Retina (tissue), 1 donor: ENCODE data around the gene HNRNPU.
A peak's percentile ranks its signal among the peaks of the same experiment; 100 is the strongest.

ENCODE experiments used
- DNase-seq: peaks from one replicate; pipeline ENCODE4 v3.0.0-alpha.2; 2016

HNRNPU gene

DNA sequence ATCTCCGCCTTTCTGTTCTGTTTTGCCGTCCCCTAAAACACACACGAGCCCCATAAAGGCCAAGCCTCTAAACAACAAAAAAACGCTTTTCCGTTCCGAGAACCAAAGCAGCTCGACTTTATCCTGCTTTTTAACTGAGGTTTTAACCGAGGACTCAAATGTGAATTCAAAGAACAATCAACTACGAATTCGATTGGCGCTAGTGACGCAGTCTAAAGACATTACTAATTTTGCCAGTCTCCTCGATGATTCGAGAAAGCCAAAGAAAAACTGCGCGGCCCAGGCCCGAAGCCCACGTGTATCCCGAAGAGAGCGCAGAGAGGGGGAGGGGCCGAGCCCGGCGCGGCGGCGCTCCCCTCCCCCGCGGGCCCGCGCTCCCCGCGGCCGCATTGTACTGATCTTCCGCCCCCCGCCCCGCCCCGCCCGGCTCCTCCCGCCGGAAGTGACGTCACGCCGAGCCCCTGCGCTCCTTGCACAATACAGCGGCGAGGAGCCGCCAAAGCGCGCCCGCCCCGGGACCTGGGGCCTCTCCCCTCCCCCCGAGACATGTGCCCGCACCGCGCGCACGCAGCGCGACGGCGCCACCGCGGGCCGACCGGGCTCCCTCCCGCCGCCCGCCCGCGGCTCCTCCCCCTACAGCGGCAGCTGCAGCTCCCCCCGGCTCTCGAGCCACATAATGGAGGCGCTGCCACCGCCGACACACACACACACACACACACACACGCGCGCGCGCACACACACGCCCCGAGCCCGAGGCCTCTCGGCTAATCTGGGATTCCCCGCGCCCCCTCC lies 1.4 kb downstream of the HNRNPU start:
- peak; percentile 90 for DNase-seq

DNA sequence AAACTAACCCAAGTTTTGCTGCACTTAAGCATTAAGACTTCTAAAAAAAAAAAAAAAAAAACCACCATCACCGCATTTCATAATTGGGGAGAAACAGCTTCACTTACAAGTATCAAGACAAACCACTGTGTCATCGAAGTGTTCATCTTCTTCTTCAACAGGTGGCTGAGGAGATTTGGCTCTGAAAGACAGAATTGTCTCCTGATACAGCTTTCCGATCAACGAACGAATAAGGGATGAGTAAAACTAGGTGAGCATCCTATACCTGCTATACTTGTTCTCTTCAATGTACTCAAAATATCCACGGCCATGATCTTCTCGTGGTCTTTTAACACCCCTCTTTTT lies 2.0 kb downstream of the HNRNPU start:
- DNase-seq, result no peak

DNA sequence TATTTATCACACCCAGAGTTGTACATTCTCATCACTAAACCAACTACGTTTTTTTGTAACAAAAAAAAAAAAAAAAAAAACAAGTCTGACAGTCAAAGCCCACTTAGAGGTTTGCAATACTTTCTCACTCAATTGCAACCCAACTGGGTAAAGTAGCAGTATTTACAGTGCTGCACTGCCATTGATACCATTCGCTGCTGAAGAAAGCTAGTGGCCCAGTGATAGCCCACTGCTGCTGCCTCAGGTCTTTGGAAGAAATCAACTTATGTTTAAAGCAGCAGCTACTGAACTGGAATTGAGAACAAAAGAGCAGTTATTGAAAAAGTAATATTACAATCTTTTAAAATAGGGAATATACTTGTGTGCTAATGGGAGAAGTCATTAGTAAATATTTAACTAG lies 2.7 kb downstream of the HNRNPU start:
- no peak for DNase-seq

DNA sequence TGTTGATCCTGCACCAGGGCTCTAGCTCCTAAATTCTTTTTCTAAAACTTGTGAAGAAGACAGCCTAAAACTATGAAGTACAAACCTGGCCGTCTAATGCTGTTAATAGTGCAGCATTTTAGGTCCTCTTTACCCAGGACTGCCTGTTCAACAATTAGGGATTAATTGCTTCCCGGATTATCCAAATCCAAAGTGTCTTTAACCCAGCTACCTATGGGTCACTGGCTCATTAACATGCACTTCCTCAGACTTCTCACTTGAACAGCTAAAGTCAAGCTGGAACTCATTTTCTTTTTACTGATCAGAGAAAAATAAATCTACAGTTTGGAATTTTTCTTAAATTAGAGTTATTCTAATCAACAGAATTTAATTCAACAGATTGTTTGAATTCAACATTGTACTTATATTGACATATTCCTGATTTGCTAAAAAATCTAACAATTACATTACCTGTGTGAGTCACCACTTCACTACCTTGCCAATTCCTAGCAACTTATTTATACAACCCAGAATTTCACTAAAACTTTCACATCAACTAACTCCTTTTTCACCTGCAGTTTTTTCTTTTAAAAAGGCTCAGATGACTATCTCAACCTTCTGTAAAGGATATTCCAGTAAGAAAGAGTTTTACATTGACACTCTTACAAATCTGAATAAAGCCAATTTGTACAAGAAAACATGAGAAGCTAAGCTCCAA lies 3.3 kb downstream of the HNRNPU start:
- no peak for DNase-seq

DNA sequence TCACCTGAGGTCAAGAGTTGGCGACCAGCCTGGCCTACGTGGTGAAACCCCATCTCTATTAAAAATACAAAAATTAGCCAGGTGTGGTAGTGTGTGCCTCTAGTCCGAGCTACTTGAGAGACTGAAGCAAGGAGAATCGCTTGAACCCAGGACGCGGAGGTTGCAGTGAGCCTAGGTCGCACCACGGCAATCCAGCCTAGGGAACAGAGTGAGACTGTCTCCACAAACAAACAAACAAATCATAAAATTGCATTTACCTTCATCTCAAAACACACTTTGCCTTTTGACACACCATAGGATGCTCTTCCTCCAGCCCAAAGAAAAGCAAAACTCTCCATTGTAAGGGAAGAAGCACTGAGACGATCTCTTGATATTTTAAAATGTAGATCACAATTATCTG lies 4.3 kb downstream of the HNRNPU start:
- no peak for DNase-seq

DNA sequence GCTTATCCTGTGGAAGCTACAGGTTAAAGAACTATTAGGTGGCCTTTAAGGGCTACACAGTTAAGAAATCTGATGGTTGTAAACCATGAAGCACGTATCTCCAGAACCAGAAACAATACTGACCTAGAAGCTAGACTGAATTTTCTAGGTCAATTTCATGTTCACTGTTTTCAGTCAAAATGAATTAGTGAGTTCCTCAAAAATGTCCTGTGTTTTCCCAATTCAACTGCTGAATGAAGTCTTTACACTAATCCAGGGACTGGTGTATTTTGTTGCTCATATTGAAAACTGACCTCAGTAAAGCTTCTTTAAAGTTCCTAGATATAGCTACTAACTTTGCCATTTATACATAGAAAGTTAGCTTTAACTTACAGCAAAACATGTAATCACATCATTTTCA lies 6.0 kb downstream of the HNRNPU start:
- no peak for DNase-seq

DNA sequence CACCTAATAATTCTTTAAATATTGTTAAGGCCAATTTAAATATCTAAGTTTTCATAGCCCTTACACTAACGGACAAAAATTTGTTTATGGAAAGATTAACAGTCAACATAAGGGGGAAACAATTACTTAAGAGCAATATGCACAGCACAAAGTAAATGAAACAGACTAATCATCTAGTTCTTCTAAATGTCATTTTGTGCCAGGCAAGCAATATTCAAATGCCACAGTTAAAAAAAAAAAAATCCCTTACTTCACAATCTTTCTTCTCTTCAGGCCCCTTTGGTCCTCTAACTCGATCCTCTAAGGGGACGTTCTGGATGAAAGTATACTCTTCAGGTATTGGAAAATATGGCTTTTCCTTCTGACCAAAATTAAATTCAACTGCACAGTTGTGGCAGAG lies 6.6 kb downstream of the HNRNPU start:
- no peak for DNase-seq

DNA sequence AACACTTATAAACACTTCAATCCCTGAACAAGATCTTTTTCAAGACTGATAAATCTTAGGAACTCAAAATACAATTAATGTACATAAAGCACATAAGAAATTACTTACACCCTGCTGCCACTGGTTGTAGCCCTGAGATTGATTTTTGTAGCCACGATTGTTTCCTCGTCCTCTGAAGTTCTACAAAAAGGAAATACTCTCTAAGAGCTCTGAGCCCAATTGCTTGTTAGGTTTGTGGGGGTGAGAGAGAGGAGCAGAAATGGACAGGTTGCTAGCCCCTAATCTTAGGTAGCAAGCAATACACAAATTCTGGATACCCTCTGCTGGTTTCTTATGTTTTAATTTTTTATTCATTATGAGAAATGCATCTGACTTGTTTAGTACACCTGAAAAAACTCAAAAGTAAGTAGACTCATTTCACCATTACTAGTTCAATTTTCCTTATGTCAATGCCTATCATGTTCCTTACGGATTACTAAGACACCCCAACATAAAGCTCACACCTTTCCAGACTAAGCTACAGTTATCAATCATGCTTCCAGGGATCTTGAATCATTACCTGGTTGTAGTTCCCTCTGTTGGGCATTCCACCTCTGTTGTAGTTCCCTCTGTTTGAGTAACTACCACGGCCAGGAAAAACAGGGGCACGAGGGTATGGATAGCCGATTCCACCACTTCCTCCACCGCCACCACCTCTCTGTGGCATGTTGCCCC lies 9.3 kb downstream of the HNRNPU start:
- no peak for DNase-seq

DNA sequence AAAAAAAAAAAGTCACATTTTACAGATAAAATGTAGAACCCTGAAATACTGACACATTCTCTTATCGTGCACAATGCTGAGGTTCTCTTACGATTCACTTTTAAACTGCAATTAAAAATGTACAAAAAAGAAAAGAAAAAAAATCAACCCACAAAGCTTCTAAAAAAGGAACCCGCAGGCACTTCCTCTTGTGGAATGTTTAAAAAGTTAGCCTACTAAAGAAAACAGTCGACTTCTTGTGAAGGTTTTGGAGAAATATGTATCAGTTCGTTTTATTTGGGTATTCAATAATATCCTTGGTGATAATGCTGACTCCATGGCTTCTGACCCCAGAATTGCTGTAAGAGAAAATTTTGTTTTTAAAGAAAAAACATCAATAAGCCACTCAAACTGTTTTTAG lies 10.2 kb downstream of the HNRNPU start:
- DNase-seq, result no peak

DNA sequence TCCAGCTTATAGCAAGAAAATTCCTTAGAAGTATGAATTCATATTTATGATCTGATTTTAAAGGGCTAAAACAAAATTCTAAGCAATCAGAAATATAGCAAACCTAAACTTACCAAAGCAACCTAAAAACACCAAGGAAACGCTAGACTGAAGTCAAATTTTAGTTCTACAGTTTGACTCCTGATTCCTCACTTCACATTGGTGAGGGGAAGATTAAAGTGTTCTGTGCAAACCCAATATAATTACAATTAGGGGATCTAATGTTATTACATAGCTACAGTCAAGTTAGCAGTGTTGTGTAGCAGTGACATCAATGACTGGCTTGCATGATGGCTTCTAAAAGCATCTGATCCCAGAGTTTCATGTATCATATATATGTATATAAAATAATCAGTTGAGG lies 11.6 kb downstream of the HNRNPU start:
- no peak for DNase-seq

DNA sequence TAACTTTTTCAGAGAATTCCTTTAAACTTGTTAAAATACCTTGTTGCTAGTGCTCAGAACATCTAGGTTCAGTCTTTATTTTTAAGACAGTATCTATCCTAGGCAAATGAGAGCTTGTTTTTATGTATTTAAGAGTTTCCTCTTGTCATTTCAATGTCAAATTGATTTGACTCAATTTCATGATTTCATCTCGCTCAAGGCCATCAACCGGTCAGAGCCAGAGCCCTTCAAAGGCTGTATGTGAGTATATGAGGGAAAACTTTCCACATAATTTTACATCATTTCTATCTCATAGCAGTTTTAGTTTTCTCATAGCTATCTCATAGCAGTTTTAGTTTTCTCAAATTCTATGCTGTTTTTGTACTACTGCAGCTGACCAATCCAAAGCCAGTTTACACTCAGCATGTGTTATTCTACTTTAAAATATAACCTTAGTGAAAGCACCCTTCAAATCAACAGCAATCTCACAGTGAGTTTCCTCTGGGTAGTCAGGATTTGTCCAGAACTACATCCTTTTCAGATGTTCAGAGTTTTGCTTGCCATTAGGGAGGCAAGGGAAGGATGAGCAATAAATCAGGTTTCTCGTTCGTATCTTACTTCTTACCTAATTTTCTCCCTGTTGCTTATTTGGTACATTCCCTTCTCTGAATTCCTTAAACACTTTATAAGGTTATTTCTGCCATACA lies 12.7 kb downstream of the HNRNPU start:
- no peak for DNase-seq

DNA sequence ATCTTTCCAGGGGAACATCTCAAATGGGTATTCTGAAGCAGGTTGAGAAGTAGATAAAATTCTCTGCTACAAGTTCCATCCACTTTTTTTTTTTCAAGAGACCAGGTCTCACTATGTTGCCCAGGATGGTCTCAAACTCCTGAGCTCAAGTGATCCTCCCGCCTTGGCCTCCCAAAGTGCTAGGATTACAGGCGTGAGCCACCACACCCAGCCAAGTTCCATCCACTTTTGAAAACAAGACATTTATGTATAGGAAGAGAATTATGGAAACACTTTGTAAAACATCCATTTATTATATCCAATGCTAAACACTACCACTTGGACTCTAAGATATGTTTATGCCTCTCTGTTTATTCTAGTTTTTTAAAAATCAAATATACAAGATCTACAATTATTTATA lies 13.4 kb downstream of the HNRNPU start:
- DNase-seq, result no peak

DNA sequence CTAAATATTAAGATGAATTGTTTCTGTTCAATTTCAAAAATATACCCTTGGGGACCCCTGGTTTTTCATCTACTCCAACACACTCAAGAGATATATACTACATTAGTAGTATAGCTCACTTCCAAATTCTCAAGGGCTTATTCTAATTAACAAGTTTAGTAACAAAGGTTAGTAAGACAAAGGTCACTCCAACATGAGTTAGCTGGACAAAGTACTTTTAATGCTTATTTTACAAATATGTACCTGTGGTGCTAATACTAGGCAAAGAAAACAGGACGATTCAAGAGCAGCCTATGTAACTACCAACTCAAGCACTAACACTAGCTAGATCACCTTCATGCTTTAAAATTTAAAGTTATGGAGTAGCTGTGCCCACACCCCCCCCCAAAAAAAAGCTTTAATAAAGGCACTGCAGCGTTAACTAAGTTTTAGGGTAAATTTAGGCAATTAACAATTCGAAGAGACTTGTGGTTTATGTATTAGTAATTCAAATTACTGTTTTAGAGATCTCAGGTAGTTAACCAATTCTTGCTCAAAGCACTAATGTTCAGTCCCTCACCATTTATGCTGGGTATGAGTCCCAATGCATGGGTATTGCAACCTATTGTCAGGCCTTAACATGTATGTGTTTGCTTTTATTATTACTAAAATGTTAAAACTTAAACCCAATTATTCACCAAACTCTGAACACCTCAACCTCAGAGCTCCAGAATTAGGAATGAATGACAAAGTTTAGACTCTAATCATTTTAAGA lies 14.1 kb downstream of the HNRNPU start:
- no peak for DNase-seq

DNA sequence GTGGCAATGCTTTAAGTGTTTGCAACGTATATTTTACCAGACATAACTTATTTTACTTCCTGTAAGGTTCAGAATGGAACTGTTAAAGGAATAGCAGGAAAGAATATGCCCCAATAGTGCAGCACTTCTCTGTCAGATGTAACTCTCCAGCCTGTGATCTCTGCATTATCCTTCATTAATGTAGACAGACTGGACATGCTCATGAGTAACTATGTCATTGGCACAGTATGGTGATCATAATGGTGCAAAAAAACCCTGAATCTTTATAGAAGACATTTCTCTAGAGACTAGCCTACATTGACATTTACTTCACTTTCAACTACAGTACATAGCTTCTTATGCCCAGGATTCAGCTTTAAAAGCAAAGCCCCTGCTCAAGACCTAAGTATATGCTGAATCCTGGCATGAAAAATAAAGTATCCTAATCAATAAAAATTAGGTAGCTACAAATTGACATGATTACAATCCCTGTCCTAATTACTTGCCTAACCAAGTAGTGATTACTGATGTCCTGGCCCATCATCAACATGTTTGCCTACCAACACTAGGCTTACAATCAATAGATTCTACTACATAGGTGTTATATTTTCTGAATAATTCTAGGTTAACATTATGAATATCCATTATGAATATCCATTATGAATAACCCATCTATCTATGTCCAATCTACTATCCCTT lies 15.0 kb downstream of the HNRNPU start:
- DNase-seq, result no peak

DNA sequence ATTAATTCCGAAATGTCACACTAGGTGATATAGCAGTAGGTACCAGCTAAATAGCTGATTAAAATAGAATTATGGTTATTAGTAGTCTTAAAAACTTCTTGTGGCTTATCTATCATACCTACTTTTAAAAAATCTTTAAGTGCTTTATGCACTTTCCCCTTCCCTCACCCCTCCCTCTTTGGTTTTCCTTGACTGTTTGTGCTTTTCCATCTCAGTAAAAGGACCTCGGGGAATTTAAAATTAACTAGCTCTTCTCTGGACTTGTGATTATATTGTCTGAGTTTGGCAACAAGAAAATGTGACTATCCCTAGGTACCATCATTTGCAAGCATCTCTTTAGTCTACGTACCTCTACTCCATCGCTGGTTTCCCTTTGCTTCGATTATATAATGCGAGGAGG lies 17.7 kb downstream of the HNRNPU start:
- DNase-seq, result no peak

DNA sequence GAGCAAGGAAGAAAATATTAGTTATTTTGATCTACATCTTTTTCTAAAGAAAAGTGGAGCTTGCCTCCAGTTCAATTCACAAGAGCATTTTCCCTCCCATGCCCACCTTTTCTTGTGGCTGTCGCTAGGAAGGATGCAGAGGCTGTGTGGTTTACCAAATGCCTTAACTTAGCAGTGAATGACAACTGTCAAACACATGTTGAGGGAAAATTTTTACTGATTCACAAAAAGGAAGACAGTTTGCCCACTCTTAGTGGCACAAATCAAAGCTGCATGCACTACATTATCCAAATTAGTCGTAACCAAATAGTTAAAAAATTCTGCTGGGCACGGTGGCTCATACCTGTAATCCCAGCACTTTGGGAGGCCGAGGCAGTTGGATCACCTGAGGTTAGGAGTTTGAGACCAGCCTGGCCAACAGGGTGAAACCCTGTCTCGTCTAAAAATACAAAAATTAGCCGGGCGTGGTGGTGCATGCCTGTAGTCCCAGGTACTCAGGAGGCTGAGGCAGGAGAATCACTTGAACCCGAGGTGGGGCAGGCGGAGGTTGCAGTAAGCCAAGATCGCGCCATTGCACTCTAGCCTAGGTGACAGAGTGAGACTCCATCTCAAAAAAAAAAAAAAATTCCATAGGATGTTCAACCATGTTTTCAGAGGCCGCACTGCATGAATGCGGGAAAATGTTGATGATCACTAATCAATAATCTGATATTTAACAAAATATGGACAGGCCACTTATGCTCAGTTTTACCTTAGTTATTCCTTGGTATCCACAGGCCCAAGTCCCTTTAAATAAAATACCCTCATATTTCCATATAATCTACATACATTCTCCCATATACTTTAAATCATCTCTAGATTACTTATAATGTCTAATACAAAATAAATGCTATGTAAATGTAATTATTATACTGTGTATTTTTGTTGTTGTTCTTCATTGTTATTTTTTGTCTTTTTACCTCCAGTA lies 19.9 kb downstream of the HNRNPU start:
- DNase-seq, result no peak

DNA sequence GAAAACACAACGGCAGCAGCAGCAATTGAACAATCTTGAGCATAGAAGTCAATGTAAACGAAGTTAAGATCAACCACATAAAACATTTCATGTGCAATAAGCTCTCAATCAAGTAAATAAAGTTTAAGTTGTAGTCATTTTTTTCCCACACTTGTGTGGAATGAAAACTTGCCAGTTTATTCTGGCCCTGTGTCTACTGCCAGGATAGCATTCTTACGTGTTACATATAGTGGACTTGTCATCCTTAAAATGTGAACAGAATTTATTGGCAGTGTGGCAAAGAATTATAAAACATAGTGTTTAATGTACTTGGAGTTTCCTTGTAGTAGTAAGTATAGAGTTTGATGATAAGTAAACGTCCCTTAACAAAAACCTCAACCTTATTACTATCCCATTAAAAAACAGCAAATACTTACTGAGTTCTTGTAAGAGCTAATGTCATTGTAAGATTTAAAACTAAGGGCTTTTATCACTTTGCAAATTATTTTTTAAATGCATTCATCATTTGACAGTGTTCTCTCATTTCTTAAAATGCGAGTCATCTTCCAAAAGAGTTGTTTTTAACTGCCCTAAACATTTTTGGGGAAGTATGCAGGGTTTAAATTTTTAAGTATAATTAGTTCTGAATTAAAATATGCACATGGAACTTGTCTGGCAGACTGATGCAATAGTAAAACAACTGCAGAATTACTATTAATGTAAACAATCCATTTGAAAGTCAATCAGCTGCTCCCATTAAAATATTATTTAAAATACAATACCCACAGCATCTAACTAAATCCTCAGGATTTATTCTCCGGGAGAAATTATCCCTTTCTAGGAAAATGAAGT lies 21.0 kb downstream of the HNRNPU start:
- DNase-seq, result no peak

DNA sequence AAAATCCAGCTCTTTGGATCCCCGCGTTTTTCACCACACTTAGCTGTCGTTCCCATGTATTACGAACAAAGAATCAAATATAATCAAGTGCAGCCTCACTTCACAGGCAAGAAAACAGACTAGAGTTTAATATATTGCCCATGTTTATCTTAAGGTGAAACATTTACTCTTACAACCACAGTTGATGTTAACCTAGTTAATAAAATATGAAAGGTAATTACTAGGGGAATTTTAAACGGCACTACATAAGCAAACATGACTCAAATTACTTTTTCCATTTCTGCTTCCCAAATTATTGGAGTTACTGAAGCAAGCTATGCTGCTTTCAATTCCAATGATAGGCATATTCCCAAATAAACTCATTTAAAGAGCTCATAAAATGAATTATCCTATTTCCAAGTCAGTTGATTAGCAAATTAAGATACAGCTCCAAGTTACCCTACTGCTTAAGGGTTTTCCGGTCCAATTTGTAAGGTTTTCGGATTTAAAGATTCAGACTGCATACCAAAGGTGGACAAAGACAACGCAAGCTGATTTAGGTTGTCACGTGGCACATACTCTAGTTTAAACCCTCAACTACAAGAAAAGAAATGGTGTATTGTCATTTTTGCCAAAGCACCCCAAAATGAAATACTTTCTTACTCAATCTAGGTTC lies 22.9 kb downstream of the HNRNPU start:
- DNase-seq, result no peak

DNA sequence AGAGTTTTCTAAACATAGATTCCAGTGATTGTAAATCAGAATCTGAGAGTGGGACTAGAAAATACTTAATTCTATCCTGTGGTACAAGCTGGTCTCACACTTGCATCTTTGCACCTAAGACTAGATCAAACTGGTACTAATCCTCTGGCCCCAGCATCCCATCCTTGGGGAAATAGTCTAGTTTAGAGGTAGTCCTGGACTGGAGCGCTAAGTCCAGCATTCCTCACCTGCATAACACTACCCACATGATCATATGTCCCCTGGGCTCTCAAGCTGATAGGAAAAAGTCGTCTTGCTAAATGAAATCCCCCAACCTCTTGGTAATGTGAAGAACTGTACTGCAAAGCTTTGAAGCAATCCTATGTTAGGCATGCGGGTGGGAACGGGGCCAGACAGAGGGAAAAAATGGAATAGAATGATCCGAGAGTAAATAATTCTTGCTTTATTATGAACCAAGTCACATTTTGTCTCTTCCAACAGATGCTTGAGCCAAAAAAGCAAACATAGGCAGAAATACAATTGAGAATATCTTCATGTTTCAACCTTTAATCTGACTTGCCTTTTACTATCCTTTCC lies 24.0 kb downstream of the HNRNPU start:
- DNase-seq, result no peak
